ENCODE results near the gene FAM234B. TPM values are rescaled to one million over a fixed set of nuclear protein-coding genes. Genes with fewer than 3 reads are reported as not detected.
"Not testable (repeated sequence)": the region's sequence is repeated elsewhere in the genome, so short reads cannot be mapped to it uniquely, and the experiment has no call there.

Gene FAM234B
- total RNA-seq, 2 experiments from 2014 or later = 10.0 to 10.7 TPM

DNA sequence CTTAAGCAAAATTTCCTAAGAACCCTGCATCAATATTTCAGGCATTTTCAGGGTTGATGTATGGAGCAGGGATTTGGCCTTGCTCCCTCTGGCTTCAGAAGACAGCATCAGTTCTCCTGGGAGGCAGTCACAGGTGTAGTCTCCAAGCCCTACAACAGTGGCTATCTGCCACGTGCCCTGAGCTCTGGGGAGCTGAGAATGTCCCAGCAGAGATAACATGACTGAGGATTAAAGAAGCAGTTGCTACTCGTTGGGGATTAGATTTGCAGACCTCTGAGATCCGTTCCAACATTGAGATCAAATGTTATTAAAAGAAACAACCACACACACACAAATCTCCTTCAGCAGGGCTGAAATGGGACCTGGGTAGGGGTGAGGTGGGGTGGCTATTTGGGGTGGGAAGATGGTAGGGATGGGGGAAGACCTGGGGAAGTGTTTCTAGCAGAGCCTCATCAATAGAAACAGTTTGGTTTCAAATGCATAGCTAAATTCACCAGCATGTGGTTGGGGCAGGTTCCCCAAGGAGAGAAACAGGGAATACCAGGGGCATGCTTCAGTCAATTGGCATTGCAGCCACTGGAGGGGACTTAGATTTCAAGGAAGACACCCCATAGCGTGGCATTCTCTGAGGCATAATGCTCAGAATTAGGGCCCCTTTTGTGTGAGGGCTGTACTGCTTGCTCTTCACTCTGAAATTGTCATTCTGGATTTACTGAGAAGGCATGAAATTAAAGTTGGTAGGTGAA, 15.2 kb upstream of the FAM234B start:
- Mint-ChIP-seq H3K27ac (no peak overlapping the region), H3K9me3 (no peaks in the 10 kb centered on the region), H3K4me1 (ENCODE audit: low read depth) (no peaks in the 10 kb centered on the region), H3K4me3 (no peak overlapping the region), H3K27me3 (no peaks in the 10 kb centered on the region), H3K36me3 (ENCODE audit: low read depth) (no peaks in the 10 kb centered on the region)
- intact Hi-C loops (cut with micrococcal nuclease) = no loop called here
- ATAC-seq = no peak
- CTCF ChIA-PET = interaction anchor here (1.5 kb wide), 2 partner anchors 43 to 183 kb away, joined by 3 to 6 read pairs; no protein-coding TSS in a partner anchor
- TF ChIP-seq CTCF (IDR thresholded peaks at IDR 0.05) = no peak
- POLR2A ChIA-PET = no interaction called here
- no peak for DNase-seq

- ATAC-seq (no peak), DNase-seq (no peak)
- Mint-ChIP-seq H3K9me3 (no peaks in the 10 kb centered on the region), H3K4me3 (no peak overlapping the region), H3K27me3 (no peaks in the 10 kb centered on the region), H3K4me1 (ENCODE audit: low read depth) (no peaks in the 10 kb centered on the region), H3K36me3 (ENCODE audit: low read depth) (no peaks in the 10 kb centered on the region), H3K27ac (no peak overlapping the region)
- POLR2A ChIA-PET = no interaction called here
- intact Hi-C loops (cut with micrococcal nuclease) = no loop called here
- TF ChIP-seq CTCF (IDR thresholded peaks at IDR 0.05) = no peak
- CTCF ChIA-PET = no interaction called here
Measured at GRCh38 chr12:13030541-13031291, 13.5 kb upstream of the FAM234B start.

DNA sequence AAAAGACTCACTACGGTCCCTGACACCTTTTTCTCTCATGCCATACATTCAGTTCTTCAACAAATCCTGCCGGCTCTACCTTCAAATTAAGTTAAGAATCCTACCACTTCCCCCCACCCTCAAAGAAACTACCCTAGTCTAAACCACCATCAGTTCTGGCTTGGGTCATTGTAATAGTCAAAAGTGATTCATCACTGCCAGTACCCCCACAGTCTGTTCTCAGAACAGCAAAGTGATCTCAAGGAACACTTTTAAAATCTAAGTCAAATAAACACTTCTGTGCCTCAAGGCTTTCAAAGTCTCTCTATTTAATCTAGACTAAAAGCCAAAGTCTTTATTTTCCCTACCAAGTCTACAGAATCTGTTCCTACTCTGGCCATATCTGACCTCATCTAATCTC, 12.0 kb upstream of the FAM234B start:
- H3K27ac Mint-ChIP-seq = no peak overlapping the region
- ChIA-PET POLR2A (no interaction called here), CTCF (no interaction called here)
- no peak for TF ChIP-seq CTCF (IDR thresholded peaks at IDR 0.05)
- intact Hi-C loops (cut with micrococcal nuclease) = no loop called here
- H3K36me3 Mint-ChIP-seq (ENCODE audit: low read depth) = no peaks in the 10 kb centered on the region
- H3K4me1 Mint-ChIP-seq (ENCODE audit: low read depth) = no peaks in the 10 kb centered on the region
- no peaks in the 10 kb centered on the region for H3K9me3 Mint-ChIP-seq
- no peak for DNase-seq
- ATAC-seq = no peak
- no peaks in the 10 kb centered on the region for H3K27me3 Mint-ChIP-seq
- no peak overlapping the region for H3K4me3 Mint-ChIP-seq

GRCh38 chr12:13033476-13033875, 10.7 kb upstream of the FAM234B start:
- no peaks in the 10 kb centered on the region for H3K27me3 Mint-ChIP-seq
- H3K36me3 Mint-ChIP-seq (ENCODE audit: low read depth) = no peaks in the 10 kb centered on the region
- ChIA-PET POLR2A (interaction anchor here (0.7 to 1.2 kb wide), 2 partner anchors 134 to 245 kb away, joined by 3 read pairs; no protein-coding TSS in a partner anchor), CTCF (interaction anchor here (2.1 kb wide), 1 partner anchor 11 kb away, joined by 10 read pairs; the partner anchor contains the start of gene FAM234B)
- no peaks in the 10 kb centered on the region for H3K9me3 Mint-ChIP-seq
- TF ChIP-seq CTCF (IDR thresholded peaks at IDR 0.05) = no peak
- intact Hi-C loops (cut with micrococcal nuclease) = no loop called here
- DNase-seq (no peak), ATAC-seq (no peak)
- H3K4me3 Mint-ChIP-seq = no peak overlapping the region
- H3K27ac Mint-ChIP-seq = no peak overlapping the region
- H3K4me1 Mint-ChIP-seq (ENCODE audit: low read depth) = no peaks in the 10 kb centered on the region

DNA sequence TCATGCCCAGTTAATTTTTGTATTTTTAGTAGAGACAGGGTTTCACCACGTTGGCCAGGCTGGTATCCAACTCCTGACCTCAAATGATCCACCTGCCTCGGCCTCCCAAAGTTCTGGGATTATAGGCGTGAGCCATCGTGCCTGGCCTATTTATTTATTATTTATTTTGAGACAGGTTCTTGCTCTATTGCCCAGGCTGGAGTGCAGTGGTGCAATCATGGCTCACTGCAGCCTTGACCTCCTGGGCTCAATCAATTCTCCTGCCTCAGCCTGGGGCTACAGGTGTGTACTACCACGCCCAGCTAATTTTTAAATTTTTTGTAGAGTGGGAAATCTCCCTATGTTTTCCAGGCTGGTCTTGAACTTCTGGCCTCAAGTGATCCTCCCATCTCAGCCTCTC, 8.8 kb upstream of the FAM234B start:
- H3K27me3 Mint-ChIP-seq; H3K4me3 Mint-ChIP-seq; H3K4me1 Mint-ChIP-seq (ENCODE audit: low read depth); H3K36me3 Mint-ChIP-seq (ENCODE audit: low read depth); ATAC-seq; H3K27ac Mint-ChIP-seq; intact Hi-C loops (cut with micrococcal nuclease); H3K9me3 Mint-ChIP-seq; DNase-seq: not testable (repeated sequence)
- ChIA-PET POLR2A (interaction anchor here (1.0 kb wide), 1 partner anchor 14 kb away, joined by 3 read pairs; no protein-coding TSS in a partner anchor), CTCF (interaction anchor here (2.1 kb wide), 1 partner anchor 9 kb away, joined by 10 read pairs; the partner anchor contains the start of gene FAM234B)

Data from activated CD8-positive, alpha-beta T cell treated with anti-CD3 and anti-CD28 coated beads for 36 hours (primary cell).